HG03045 (cell line): ENCODE results near the gene CRYL1.

Source experiments
- ATAC-seq: cut with Tn5 transposase; IDR thresholded peaks from one replicate; pipeline ENCODE4 v1.9.1; 2021; ENCODE audit warnings: mild to moderate bottlenecking, moderate library complexity; ENCODE audit not compliant: unreplicated experiment

The CRYL1 gene

GRCh38 chr13:20402881-20403280, 122.8 kb downstream of the CRYL1 start:
- ATAC-seq = no peak

GRCh38 chr13:20401931-20402856, 123.5 kb downstream of the CRYL1 start:
- ATAC-seq = no peak

GRCh38 chr13:20401531-20401930, 124.1 kb downstream of the CRYL1 start:
- no peak for ATAC-seq

- ATAC-seq = no peak
These were observed 124.9 kb downstream of the CRYL1 start for GRCh38 chr13:20400774-20401173.

- ATAC-seq = no peak
These were observed 125.7 kb downstream of the CRYL1 start for GRCh38 chr13:20399961-20400360.

GRCh38 chr13:20399515-20399914, 126.1 kb downstream of the CRYL1 start:
- ATAC-seq = no peak

GRCh38 chr13:20398459-20398858, 127.2 kb downstream of the CRYL1 start:
- no peak for ATAC-seq

GRCh38 chr13:20397896-20398295, 127.8 kb downstream of the CRYL1 start:
- ATAC-seq = no peak

- no peak for ATAC-seq
These were observed 130.4 kb downstream of the CRYL1 start for GRCh38 chr13:20395061-20395916.

- no peak for ATAC-seq
These were observed 131.2 kb downstream of the CRYL1 start for GRCh38 chr13:20394506-20394905.

GRCh38 chr13:20394169-20394501, 131.5 kb downstream of the CRYL1 start:
- no peak for ATAC-seq

GRCh38 chr13:20393273-20394168, 132.1 kb downstream of the CRYL1 start:
- no peak for ATAC-seq

GRCh38 chr13:20392530-20392929, 133.1 kb downstream of the CRYL1 start:
- no peak for ATAC-seq

GRCh38 chr13:20391597-20392452, 133.8 kb downstream of the CRYL1 start:
- ATAC-seq = no peak

- ATAC-seq = no peak
These were observed 135.0 kb downstream of the CRYL1 start for GRCh38 chr13:20390526-20391175.

- ATAC-seq = no peak
These were observed 135.7 kb downstream of the CRYL1 start for GRCh38 chr13:20389696-20390525.

- no peak for ATAC-seq
These were observed 137.5 kb downstream of the CRYL1 start for GRCh38 chr13:20388184-20388583.

- no peak for ATAC-seq
These were observed 138.2 kb downstream of the CRYL1 start for GRCh38 chr13:20387441-20387971.
